ENCODE data around the gene MAP7D1.
A peak's percentile ranks its signal among the peaks of the same experiment; 100 is the strongest.
"Not testable (repeated sequence)": the region's sequence is repeated elsewhere in the genome, so short reads cannot be mapped to it uniquely, and the experiment has no call there.

MAP7D1 gene

DNA sequence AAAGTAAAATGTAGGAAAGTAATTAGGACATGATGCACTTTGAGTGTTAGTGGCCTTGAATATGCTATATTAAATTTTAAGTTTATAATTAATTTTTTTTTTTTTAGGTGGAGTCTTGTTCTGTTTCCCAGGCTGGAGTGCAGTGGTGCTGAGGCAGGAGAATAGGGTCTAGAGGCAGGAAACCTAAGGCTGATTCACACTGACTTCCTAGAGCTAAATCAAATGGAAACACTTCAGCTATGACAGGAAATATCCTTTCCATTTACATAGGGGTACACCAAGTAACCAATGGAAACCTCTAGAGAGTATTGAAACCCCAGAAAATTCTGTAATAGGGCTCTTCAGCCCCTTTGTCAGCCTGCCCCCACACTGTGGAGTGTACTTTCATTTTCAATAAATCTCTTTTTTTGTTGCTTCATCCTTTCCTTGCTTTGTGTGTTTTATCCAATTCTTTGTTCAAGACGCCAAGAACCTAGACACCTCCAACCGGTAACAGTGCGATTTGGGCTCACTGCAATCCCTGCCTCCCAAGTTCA is 50.4 kb downstream of the MAP7D1 start:
- Mint-ChIP-seq H3K9me3 (no peaks in the 10 kb centered on the region), H3K27ac (peak overlapping the region; percentile 77), H3K27me3 (no peaks in the 10 kb centered on the region), H3K4me1 (ENCODE audit: low read depth) (peaks cover 17% of the 10 kb centered on the region), H3K36me3 (ENCODE audit: low read depth) (no peaks in the 10 kb centered on the region), H3K4me3 (no peak overlapping the region)
- DNase-seq, result no peak

DNA sequence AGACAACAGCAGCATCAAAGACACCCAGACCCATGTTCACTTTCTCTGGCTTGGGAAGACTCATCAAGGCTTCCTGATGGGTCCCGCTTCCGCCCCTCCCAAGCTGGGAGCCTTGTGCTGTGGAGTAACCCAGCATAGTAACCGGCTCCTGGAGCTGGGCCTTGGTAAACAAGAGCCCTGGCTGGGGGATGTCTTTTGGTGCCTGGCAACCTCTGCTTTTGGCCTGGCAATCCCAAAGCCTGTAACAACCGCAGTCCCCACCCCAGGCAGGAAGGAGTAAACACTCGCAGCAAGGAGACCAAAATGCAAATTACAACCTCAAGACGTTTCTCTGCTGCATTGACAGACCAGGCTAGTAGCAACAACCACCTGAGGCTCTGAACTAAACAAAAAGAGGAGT is 51.4 kb downstream of the MAP7D1 start:
- H3K9me3 Mint-ChIP-seq, result no peaks in the 10 kb centered on the region
- H3K27ac Mint-ChIP-seq, result peak overlapping the region; percentile 77
- DNase-seq, result no peak

DNA sequence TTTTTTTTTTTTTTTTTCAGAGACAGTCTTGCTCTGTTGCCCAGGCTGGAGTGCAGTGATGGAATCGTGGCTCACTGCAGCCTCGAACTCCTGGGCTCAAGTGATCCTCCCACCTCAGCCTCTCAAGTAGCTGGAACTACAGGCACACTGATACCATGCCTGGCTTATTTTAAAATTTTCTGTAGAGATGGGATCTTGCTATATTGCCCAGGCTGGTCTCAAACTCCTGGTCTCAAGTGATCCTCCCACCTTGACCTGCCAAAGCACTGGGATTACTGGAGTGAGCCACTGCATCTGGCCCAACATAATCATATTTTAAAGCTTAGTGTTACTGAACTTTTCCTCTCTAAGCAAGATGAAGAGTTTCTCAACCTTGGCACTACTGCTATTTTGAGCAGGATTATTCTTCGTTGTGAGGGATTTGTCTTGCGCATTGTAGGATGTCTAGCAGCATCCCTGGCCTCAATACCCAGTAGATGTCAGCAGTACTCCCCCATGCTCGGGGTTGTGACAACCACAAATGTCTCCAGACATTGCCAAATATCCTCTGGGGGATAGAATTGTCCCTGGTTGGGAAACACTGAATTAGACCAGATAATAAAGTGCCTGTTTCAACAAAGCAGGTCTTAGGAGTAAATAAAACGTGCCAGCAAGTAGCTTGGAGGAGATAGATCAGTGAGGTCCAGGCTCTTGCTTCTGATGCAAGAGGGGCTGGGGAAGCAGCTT is 53.2 kb downstream of the MAP7D1 start:
- Mint-ChIP-seq H3K4me3 (no peak overlapping the region), H3K36me3 (ENCODE audit: low read depth) (no peaks in the 10 kb centered on the region), H3K4me1 (ENCODE audit: low read depth) (peaks cover 17% of the 10 kb centered on the region), H3K9me3 (no peaks in the 10 kb centered on the region), H3K27me3 (no peaks in the 10 kb centered on the region), H3K27ac (no peak overlapping the region)
- DNase-seq, result no peak

More for the DNA sequence above, 51.4 kb downstream of the MAP7D1 start:
- Mint-ChIP-seq H3K27me3 (no peaks in the 10 kb centered on the region), H3K4me1 (ENCODE audit: low read depth) (peaks cover 17% of the 10 kb centered on the region), H3K36me3 (ENCODE audit: low read depth) (no peaks in the 10 kb centered on the region), H3K4me3 (no peak overlapping the region)

DNA sequence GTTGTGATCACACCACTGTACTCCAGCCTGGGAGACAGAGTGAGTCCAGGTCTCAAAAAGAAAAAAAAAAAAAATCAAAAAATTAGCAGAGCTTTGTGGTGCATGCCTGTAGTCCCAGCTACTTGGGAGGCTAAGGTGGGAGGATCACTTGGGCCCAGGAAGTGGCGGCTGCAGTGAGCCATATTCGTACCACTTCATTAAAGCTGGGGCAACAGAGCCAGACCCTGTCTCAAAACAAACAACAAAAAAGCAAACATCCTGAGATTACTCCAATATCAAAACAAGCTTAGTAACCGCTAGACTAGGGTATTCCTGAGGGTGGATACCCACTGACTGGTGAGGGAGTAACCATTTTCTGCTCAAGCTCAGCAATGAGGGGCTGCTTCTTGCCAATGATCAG is 55.3 kb downstream of the MAP7D1 start:
- no peak for DNase-seq
- Mint-ChIP-seq H3K27ac (no peak overlapping the region), H3K9me3 (no peaks in the 10 kb centered on the region), H3K4me3 (no peak overlapping the region), H3K27me3 (no peaks in the 10 kb centered on the region), H3K4me1 (ENCODE audit: low read depth) (peaks cover 13% of the 10 kb centered on the region), H3K36me3 (ENCODE audit: low read depth) (no peaks in the 10 kb centered on the region)

DNA sequence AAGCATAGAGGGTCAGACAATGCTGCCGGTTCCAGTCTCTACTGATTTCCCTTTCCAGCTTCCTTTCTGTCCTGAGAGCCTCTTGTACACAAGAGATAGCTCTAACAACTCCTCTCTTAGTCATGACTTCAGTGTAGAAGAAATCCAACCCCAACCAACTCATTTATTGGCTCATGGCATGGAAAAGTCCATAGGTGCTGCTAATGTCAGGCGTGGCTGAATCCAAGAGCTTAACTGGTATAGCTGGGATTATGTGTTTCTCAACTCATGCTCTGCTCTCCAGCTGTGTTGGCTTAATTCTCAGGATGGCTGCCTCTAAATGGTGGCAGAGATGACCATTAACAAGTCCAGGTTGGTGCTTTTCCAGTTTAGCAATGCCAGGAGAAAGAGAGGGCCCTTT is 55.9 kb downstream of the MAP7D1 start:
- Mint-ChIP-seq H3K4me1 (ENCODE audit: low read depth) (peaks cover 7% of the 10 kb centered on the region), H3K4me3 (no peak overlapping the region), H3K9me3 (no peaks in the 10 kb centered on the region), H3K36me3 (ENCODE audit: low read depth) (no peaks in the 10 kb centered on the region), H3K27ac (no peak overlapping the region), H3K27me3 (no peaks in the 10 kb centered on the region)
- DNase-seq, result no peak

DNA sequence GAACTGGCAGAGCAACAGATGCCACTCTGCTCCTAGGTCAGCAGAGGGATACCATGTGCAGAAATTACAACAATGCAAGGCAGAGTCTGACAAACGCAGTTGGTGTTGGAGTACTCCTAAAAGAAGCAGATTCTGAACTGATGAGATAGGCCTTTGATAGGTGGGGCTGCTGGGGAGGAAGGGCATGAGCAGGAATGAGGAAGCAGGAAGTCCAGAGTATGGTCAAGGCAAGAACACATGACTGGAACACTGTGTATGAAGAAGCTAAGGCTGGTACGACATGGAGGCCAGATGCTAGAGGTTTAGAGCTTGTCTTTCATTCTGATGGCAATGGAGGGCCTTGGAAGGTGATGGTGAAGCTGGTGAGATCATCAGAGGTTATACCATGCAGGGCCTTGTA is 56.8 kb downstream of the MAP7D1 start:
- Mint-ChIP-seq H3K4me3 (no peak overlapping the region), H3K36me3 (ENCODE audit: low read depth) (no peaks in the 10 kb centered on the region), H3K4me1 (ENCODE audit: low read depth) (peaks cover 4% of the 10 kb centered on the region), H3K27me3 (no peaks in the 10 kb centered on the region), H3K27ac (no peak overlapping the region), H3K9me3 (no peaks in the 10 kb centered on the region)
- DNase-seq, result no peak

DNA sequence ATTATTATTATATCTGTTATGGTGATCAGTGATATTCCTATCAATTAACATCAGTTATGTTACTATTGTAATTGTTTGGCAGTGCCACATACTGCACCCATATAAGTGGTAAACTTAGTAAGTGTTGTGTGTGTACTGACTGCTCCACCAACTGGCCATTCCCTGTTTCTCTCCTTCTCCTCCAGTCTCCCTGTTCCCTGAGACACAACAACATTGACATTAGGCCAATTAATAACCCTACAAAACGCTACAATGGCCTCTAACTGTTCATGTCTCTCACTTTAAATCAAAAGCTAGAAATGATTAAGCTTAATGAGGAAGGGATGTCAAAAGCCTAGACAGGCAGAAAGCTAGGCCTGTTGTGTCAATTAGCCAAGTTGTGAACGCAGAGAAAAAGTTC is 61.7 kb downstream of the MAP7D1 start:
- no peaks in the 10 kb centered on the region for H3K36me3 Mint-ChIP-seq (ENCODE audit: low read depth)
- no peaks in the 10 kb centered on the region for H3K9me3 Mint-ChIP-seq
- no peak overlapping the region for H3K4me3 Mint-ChIP-seq
- no peak for DNase-seq
- peaks cover 6% of the 10 kb centered on the region for H3K4me1 Mint-ChIP-seq (ENCODE audit: low read depth)
- H3K27ac Mint-ChIP-seq, result no peak overlapping the region
- H3K27me3 Mint-ChIP-seq, result no peaks in the 10 kb centered on the region

DNA sequence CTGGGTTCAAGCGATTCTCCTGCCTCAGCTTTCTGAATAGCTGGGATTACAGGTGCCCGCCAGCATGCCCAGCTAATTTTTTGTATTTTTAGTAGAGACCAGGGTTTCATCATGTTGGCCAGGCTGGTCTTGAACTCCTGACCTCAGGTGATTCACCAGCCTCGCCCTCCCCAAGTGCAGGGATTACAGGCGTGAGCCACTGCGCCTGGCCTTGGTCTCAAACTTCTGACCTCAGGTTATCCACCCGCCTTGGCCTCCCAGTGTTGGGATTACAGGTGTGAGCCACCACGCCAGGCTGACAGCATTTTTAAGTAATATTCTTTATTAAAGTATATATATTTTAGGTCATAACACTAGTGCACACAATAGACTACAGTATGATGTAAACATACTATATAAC is 65.9 kb downstream of the MAP7D1 start:
- Mint-ChIP-seq H3K4me1 (ENCODE audit: low read depth) (peaks cover 29% of the 10 kb centered on the region), H3K36me3 (ENCODE audit: low read depth) (peaks cover 34% of the 10 kb centered on the region)
- H3K27me3 Mint-ChIP-seq, DNase-seq, H3K27ac Mint-ChIP-seq, H3K4me3 Mint-ChIP-seq, H3K9me3 Mint-ChIP-seq: not testable (repeated sequence)

DNA sequence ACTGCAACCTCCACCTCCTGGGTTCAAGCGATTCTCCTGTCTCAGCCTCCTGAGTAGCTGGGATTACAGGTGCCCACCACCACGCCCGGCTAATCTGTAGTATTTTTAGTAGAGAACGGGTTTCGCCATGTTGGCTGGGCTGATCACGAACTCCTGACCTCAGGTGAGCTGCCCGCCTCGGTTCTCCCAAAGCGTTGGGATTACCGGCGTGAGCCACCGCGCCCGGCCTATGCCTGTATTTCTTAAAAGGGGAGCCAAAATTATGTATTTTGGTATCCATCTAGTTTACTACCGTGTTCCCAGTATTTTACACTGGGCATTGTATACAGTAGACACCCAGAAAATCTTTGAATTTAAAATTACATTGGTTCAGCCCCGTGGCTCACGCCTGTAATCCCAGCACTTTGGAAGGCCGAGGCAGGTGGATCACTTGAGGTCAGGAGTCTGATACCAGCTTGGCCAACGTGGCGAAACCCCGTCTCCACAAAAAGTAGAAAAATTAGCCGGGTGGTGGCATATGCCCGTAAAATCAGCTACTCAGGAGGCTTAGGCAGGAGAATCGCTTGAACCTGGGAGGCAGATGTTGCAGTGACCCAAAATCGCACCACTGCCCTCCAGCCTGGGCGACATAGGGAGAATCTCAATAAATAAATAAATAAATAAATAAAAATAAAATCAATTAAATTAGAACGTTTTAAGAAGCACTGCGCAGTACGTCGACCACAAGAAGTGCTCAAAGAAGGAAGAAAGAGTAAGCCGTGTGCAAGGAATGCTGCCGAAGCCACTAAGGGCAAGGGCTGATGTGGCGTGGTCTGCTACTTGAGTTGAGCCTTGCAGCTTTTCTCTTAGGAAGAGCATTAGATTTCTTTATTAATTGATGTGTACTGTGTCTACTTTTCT is 66.8 kb downstream of the MAP7D1 start:
- H3K4me1 Mint-ChIP-seq (ENCODE audit: low read depth), result peaks cover 31% of the 10 kb centered on the region
- H3K36me3 Mint-ChIP-seq (ENCODE audit: low read depth), result peaks cover 41% of the 10 kb centered on the region
- no peaks in the 10 kb centered on the region for H3K27me3 Mint-ChIP-seq
- DNase-seq, result no peak
- H3K9me3 Mint-ChIP-seq, result no peaks in the 10 kb centered on the region
- peak overlapping the region; percentile 97 for H3K4me3 Mint-ChIP-seq
- H3K27ac Mint-ChIP-seq, result peak overlapping the region; percentile 99

DNA sequence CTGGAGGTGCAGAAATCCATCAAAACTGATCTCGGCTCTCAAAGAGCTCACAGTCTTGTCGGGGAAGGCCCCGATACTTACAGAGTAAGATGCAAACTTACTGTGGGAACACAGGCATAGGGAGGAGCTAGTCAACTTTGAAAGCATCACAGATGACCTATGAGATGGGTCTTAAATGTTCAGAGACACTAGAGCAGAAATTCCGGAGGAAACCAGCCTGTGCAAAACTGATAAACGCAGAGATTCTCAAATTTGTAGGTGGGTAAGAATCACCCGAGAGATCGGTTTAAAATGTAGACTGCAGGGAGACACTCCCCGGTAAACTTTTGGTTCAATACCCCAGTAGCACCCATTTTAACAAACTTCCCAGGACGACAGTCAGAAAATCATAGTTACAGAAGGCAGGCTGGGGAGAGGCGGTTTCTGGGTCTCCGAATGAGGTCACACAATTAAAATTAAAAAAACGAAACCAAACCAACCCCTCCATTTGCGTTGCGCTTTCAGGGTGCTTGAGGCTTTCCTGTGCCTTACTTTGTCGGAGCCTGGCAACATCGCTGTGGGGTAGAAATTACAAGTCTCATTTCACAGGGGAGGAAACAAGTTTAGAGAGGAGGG is 67.5 kb downstream of the MAP7D1 start:
- H3K4me1 Mint-ChIP-seq (ENCODE audit: low read depth), result peaks cover 34% of the 10 kb centered on the region

DNA sequence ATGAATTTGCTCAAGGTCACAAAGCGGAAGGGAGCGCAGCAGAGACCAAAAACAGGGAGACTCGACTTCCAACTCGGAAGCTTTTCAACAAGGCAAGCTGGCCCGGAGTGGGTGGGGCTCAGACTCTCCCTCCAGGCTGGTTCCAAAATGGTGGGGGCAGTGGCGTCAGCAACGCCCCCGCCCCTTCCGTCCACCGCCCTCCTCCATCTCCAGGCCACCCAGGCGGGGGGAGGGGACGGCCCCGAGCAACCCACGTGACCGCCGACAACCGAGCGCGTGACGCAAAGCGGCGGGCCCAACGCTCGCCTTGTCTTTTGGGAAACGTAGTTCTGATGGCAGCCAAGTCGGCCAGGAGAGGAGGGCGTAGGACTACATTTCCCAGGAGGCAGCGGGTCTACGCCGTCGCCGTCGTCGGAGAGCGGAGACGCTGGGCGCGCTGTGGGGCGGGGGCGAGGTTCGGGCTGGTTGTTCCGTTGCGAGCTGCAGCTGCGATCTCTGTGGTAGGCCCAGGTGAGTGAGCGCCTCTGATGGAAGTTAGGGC is 68.1 kb downstream of the MAP7D1 start, which contains the start of gene THRAP3:
Gene THRAP3 (plus strand): TSS at position 448 of the 541 bp plus-strand sequence. CDS start 58,121 bp downstream, outside the sequence.
- Mint-ChIP-seq H3K9me3 (no peaks in the 10 kb centered on the region), H3K36me3 (ENCODE audit: low read depth) (peaks cover 54% of the 10 kb centered on the region)
- DNase-seq, result peak; percentile 99

More for the DNA sequence above, 67.5 kb downstream of the MAP7D1 start:
- no peaks in the 10 kb centered on the region for H3K27me3 Mint-ChIP-seq
- no peaks in the 10 kb centered on the region for H3K9me3 Mint-ChIP-seq
- H3K27ac Mint-ChIP-seq, result peak overlapping the region; percentile 99
- DNase-seq, result no peak
- H3K4me3 Mint-ChIP-seq, result peak overlapping the region; percentile 97
- peaks cover 49% of the 10 kb centered on the region for H3K36me3 Mint-ChIP-seq (ENCODE audit: low read depth)

DNA sequence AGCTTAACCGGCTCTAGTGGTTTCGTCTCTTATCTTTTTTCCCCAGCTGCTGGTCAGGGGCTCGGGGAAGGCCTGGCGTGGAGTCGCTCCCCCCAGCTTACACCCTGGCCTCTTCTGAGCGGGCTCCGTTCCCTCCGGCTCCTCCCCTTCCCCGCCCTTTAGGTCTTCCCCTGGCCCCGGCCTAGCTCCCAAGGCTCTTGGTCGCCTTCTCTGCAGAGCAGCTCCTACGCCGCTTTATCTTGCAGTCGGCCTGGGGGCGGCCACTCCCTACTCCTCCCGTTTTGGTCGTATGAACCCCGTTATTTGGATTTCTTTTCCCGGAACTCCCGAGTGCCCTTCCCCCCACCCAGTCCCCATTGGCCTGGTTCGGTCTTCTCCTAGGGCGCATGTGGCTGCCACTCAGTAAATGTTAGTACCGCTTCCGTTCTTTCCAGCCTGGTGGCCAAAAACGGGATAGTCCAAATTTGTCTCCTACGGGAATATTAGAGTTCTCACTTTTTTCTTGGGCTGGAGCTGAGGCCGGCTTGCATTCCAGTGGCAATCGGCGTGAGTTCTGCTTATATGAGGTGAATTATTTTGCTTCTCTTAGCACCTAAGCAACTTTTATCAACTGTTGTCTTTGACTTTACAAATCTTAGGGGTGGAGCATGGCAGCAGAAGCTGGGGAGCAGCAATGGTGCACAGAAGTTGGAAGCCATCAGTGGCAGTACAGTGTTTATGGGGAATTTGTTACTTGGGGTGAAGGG is 68.8 kb downstream of the MAP7D1 start:
- Mint-ChIP-seq H3K4me1 (ENCODE audit: low read depth) (peaks cover 36% of the 10 kb centered on the region), H3K36me3 (ENCODE audit: low read depth) (peaks cover 60% of the 10 kb centered on the region), H3K9me3 (no peaks in the 10 kb centered on the region), H3K27ac (peak overlapping the region; percentile 99), H3K27me3 (no peaks in the 10 kb centered on the region), H3K4me3 (peak overlapping the region; percentile 97)
- DNase-seq, result no peak

More for the DNA sequence above, 68.1 kb downstream of the MAP7D1 start, which contains the start of gene THRAP3:
- H3K27me3 Mint-ChIP-seq, result no peaks in the 10 kb centered on the region
- peak within 1 kb of the TSS; percentile 97 for H3K4me3 Mint-ChIP-seq
- H3K27ac Mint-ChIP-seq, result peak within 1 kb of the TSS; percentile 99
- peaks cover 36% of the 10 kb centered on the region for H3K4me1 Mint-ChIP-seq (ENCODE audit: low read depth)

DNA sequence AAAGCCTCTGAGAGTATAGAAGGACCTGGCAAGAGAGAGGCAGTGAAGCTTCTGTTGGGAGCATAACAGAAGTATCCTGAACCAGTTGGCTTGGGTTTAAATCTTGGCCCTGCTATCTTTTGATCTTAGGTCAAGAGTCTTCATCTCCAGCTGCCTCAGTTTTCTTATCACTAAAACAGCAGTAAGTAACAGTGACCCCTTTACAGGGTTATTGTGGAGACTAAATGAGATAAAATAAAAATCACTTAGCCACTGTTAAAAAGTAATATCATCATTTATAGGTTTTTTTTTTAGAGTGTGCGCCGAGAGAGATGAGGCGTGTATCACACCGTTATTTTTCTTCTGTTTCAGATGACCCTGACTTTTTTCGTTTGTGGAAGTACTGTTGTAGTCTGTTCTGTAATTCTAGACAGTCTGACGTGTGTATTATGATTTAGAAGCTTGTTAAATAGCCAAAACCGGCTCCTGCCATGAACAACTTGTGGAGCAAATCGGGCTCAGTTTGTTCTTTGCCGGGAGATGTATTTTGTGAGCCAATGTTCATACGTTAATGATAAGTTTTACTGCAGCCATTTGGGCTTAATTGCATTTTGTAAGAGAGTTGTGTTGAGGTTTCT is 69.4 kb downstream of the MAP7D1 start:
- peaks cover 36% of the 10 kb centered on the region for H3K4me1 Mint-ChIP-seq (ENCODE audit: low read depth)
- H3K27ac Mint-ChIP-seq, result peak overlapping the region; percentile 99
- no peak for DNase-seq
- no peaks in the 10 kb centered on the region for H3K27me3 Mint-ChIP-seq
- no peaks in the 10 kb centered on the region for H3K9me3 Mint-ChIP-seq
- peak overlapping the region; percentile 97 for H3K4me3 Mint-ChIP-seq
- peaks cover 66% of the 10 kb centered on the region for H3K36me3 Mint-ChIP-seq (ENCODE audit: low read depth)

Data from activated T-cell treated with anti-CD3 and anti-CD28 coated beads, Interleukin-2, amount 50 U/mL, for 24 hours (primary cell).